Astrocyte of the spinal cord (primary cell): ENCODE results near the gene PCLO.
A peak's percentile ranks its signal among the peaks of the same experiment; 100 is the strongest.
"Not testable (repeated sequence)": the region's sequence is repeated elsewhere in the genome, so short reads cannot be mapped to it uniquely, and the experiment has no call there.

ENCODE experiments used
- DNase-seq: peaks from one replicate; pipeline ENCODE4 v3.0.0; 2011; ENCODE audit warnings: low read depth, low spot score
- H3K4me3 ChIP-seq: 2 replicates; pipeline ENCODE4 v1.5.1; 2011; ENCODE audit warnings: low read depth, mild to moderate bottlenecking, low read length, moderate library complexity
- in situ Hi-C: cut with HindIII; loops from 2 replicates; pipeline ENCODE4 v1.10.0; 2017; ENCODE audit warnings: low sequenced_read_pairs
- TF ChIP-seq, protein P1 (sequence below): IDR thresholded peaks from 2 replicates; pipeline ENCODE4 v1.5.1; 2012; ENCODE audit warnings: low read depth, mild to moderate bottlenecking, low read length, inconsistent platforms

PCLO gene

GRCh38 chr7:83036721-83037380 lies 125.8 kb downstream of the PCLO start:
- DNase-seq, result no peak
- in situ Hi-C loops, result no loop called here
- TF ChIP-seq, protein P1, sequence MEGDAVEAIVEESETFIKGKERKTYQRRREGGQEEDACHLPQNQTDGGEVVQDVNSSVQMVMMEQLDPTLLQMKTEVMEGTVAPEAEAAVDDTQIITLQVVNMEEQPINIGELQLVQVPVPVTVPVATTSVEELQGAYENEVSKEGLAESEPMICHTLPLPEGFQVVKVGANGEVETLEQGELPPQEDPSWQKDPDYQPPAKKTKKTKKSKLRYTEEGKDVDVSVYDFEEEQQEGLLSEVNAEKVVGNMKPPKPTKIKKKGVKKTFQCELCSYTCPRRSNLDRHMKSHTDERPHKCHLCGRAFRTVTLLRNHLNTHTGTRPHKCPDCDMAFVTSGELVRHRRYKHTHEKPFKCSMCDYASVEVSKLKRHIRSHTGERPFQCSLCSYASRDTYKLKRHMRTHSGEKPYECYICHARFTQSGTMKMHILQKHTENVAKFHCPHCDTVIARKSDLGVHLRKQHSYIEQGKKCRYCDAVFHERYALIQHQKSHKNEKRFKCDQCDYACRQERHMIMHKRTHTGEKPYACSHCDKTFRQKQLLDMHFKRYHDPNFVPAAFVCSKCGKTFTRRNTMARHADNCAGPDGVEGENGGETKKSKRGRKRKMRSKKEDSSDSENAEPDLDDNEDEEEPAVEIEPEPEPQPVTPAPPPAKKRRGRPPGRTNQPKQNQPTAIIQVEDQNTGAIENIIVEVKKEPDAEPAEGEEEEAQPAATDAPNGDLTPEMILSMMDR, result no peak
- no peak overlapping the region for H3K4me3 ChIP-seq

DNA sequence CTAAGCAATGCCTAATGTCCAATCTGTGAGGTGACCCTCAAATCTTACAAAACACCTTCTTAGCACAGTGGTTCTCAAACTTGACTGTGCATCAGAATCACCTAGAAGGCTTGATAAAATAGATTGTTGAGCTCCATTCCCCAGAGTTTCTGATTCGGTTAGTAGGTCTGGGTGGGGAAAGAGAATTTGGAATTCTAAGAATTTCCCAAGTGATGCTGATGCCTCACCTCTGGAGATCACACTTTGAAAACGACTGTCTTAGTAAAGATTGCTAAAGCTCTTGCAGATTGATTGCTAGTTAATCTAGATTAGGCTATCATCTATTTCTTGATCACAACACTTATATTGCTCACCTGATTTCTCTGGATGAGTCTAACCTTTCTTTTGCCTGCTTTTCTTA lies 126.6 kb downstream of the PCLO start:
- in situ Hi-C loops, result no loop called here
- TF ChIP-seq, protein P1, result no peak
- no peak for DNase-seq
- H3K4me3 ChIP-seq, result no peak overlapping the region

- TF ChIP-seq, protein P1, result no peak
- in situ Hi-C loops, result no loop called here
Observed at GRCh38 chr7:83032195-83032594, 130.5 kb downstream of the PCLO start.

DNA sequence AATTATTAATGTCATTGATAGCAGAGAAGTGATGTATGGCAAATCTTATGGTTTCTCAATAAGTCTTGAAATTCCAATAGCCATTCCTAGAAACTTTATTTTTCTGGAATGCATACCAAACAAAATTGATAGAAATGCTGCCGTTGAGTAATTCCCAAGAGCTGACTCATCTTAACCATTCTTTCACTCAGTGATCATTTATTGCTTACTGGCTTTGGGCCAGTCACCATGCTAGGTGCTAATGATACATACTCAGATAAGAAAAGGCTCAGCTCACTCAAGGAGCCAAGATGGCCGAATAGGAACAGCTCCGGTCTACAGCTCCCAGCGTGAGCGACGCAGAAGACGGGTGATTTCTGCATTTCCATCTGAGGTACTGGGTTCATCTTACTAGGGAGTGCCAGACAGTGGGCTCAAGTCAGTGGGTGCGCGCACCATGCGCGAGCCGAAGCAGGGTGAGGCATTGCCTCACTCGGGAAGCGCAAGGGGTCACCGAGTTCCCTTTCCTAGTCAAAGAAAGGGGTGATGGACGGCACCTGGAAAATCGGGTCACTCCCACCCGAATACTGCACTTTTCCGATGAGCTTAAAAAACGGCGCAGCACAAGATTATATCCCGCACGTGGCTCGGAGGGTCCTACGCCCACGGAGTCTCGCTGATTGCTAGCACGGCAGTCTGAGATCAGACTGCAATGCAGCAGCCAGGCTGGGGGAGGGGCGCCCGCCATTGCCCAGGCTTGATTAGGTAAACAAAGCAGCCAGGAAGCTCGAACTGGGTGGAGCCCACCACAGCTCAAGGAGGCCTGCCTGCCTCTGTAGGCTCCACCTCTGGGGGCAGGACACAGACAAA lies 138.6 kb downstream of the PCLO start:
- in situ Hi-C loops, H3K4me3 ChIP-seq: not testable (repeated sequence)
- DNase-seq, result peak; percentile 45

More at GRCh38 chr7:83032195-83032594, 130.5 kb downstream of the PCLO start:
- no peak overlapping the region for H3K4me3 ChIP-seq
- no peak for DNase-seq

DNA sequence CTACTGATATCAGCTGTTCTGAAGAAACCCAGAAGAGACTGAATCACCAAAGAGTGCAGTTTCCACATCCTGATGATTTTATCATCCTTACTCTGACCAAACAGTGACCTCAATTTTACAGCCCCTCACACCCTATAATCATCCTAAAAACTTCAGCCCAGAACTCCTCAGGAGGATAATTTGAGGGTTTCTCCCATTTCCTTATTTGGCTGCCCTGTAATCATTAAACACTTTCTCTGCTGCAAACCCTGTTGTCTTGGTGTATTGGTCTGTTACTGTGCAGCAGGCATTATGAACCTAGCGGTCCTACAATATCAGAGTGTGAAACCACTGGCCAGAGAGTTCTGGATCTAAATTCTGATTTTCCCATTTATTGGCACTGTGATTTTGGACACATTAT lies 141.7 kb downstream of the PCLO start:
- no peak overlapping the region for H3K4me3 ChIP-seq
- TF ChIP-seq, protein P1, result no peak
- in situ Hi-C loops, result no loop called here
- no peak for DNase-seq

- TF ChIP-seq, protein P1, result no peak
- in situ Hi-C loops, result no loop called here
- no peak for DNase-seq
Observed at GRCh38 chr7:83020161-83020560, 142.5 kb downstream of the PCLO start.

GRCh38 chr7:83015916-83016315 lies 146.8 kb downstream of the PCLO start:
- no peak for DNase-seq
- TF ChIP-seq, protein P1, result no peak

More at GRCh38 chr7:83020161-83020560, 142.5 kb downstream of the PCLO start:
- no peak overlapping the region for H3K4me3 ChIP-seq

More at GRCh38 chr7:83015916-83016315, 146.8 kb downstream of the PCLO start:
- in situ Hi-C loops, result no loop called here
- H3K4me3 ChIP-seq, result no peak overlapping the region
